H1 (cell line): ENCODE results near the gene CPED1. TPM values are rescaled to one million over a fixed set of nuclear protein-coding genes. Genes with fewer than 3 reads are reported as not detected.

Experiments used
- MAFK ChIP-seq: IDR thresholded peaks from 2 replicates; pipeline ENCODE4 v1.6.1; 2012; ENCODE audit warnings: low read depth, mild to moderate bottlenecking, improper control_type of control experiment, low read length
- PHF8 ChIP-seq: fragments of 200-600 bp; sonication (generic); conservative IDR thresholded peaks from 2 replicates; pipeline ENCODE4 v1.7.1; 2012; ENCODE audit warnings: low read depth, mild to moderate bottlenecking, inconsistent platforms, low read length, moderate library complexity
- RAD21 ChIP-seq, 2 experiments: IDR thresholded peaks in 1 of 2; conservative IDR thresholded peaks in 1 of 2; 2 replicates each; pipeline ENCODE4 v1.6.1; 2011; ENCODE audit warnings: low read depth in 2 of 2, low read length in 2 of 2, improper control_type of control experiment in 1 of 2, inconsistent platforms in 1 of 2, mild to moderate bottlenecking in 1 of 2, moderate library complexity in 1 of 2
- polyA plus RNA-seq, 7 experiments: library from polyadenylated mRNA; depleted of rRNA in 3 of 7; stranded (reverse) in 5 of 7; unstranded in 2 of 7; fragments of >200 nt in 5 of 7; fragments of 200-250 nt in 2 of 7; gene quantifications; 1 replicate in 5 of 7; 2 replicates in 1 of 7; 4 replicates in 1 of 7; pipeline versions ENCODE4 v1.2.1 to v1.2.3, GENCODE V29; 2011 to 2013; ENCODE audit warnings: missing spikeins in 2 of 7, mixed read lengths in 2 of 7
- total RNA-seq: library from RNA; stranded (reverse); fragmentation: NEBNext Ultra II Directional; extraction: Animal tissue kit (Norgen Biotek cat#: 25700); gene quantifications from 2 replicates; pipeline ENCODE4 v1.2.1, GENCODE V29; 2021

Gene CPED1
- total and polyA plus RNA-seq, 2 of the 8 experiments (the other 6 are each of a cell fraction or from before 2014, with no cell fraction given) = 0.08 to 0.39 TPM

DNA sequence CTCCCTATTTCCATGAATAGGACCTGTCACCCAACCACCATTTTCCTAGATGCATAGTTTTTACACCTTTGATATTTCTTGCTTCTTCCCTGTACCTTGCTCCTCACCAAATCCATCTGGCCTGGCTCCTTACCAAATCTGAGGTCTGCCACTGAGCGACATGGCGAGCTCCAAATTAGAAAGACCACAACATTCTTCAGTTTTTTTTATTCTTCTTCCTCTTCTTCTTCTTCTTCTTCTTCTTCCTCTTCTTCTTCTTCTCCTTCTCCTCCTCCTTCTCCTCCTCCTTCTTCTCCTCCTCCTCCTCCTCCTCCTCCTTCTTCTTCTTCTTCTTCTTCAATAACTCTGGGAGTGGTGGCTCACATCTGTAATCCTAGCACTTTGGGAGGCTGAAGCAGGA lies 7.1 kb downstream of the CPED1 start (continued):
- TF ChIP-seq RAD21 (IDR thresholded peaks at IDR 0.05 in 1 of 2, conservative IDR thresholded peaks at IDR 0.05 in 1 of 2; ENCODE audit: low read depth in 2 of 2, low read length in 2 of 2) = no peak
- no peak for TF ChIP-seq MAFK
- no peak for TF ChIP-seq PHF8
- TF ChIP-seq, all 59 proteins: peak for 0
